Measurements from ENCODE around the gene SCAANT1. TPM values are rescaled to one million over a fixed set of nuclear protein-coding genes. Genes with fewer than 3 reads are reported as not detected.

SCAANT1 gene
- polyA plus RNA-seq, 3 donors, result not detected

DNA sequence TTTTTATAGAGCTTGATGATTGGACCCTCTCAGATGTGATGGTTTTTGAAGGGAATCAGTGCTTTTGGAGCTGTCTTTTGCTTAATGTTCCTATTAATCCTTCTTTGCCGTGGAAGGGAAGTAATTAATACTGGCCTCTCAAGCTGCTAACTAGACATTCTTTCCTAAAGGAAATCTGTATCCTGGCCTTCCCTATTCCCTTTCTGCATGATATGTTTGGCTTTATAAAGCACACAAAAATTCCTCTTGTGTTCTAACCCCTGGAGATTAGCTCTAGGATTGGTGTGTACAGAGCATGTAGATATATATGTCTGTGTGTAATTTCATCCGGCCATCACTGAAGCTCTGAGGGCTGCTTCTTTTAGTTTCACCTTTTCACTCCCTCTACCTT lies 41.6 kb downstream of the SCAANT1 start:
- peaks cover 15 to 22% of the 10 kb centered on the region in 2 donors for H3K36me3 Mint-ChIP-seq
- no peak overlapping the region for H2AFZ ChIP-seq (ENCODE audit: insufficient read depth, low read depth, low read length, poor library complexity, severe bottlenecking)
- no peak overlapping the region for H3K4me3 ChIP-seq (replicated peaks in 1 of 3; ENCODE audit: low read depth in 2 of 3, low read length in 3 of 3)
- no peak for DNase-seq
- no peaks in the 10 kb centered on the region for H3K27me3 Mint-ChIP-seq (ENCODE audit: low read depth in 3 of 3)
- no peaks in the 10 kb centered on the region for H3K9me3 ChIP-seq (replicated peaks in 1 of 2; ENCODE audit: control insufficient read depth in 1 of 2, insufficient read depth in 1 of 2, low read length in 2 of 2)
- intact Hi-C loops (cut with micrococcal nuclease), result no loop called here
- H3K79me2 ChIP-seq (ENCODE audit: insufficient read depth, low read length), result peaks cover 99% of the 10 kb centered on the region
- H3K9me3 Mint-ChIP-seq, result no peaks in the 10 kb centered on the region
- H3K4me2 ChIP-seq (replicated peaks; ENCODE audit: extremely low read depth, low read length, poor library complexity, severe bottlenecking), result no peak overlapping the region
- H4K20me1 ChIP-seq (ENCODE audit: insufficient read depth, low read length), result peaks cover 84% of the 10 kb centered on the region
- peaks cover 0 to 13% of the 10 kb centered on the region in 2 donors for H3K36me3 ChIP-seq (replicated peaks in 1 of 2; ENCODE audit: control insufficient read depth in 1 of 2, insufficient read depth in 2 of 2, low read length in 2 of 2)
- no peaks in the 10 kb centered on the region for H3K27me3 ChIP-seq (ENCODE audit: control insufficient read depth in 2 of 2, insufficient read depth in 2 of 2, low read length in 2 of 2)
- no peak for TF ChIP-seq CTCF (IDR thresholded peaks at IDR 0.05)
- peaks cover 7 to 9% of the 10 kb centered on the region in 2 donors for H3K4me1 ChIP-seq (ENCODE audit: control insufficient read depth in 1 of 2, insufficient read depth in 2 of 2, low read length in 2 of 2)
- no peak overlapping the region for H3K27ac Mint-ChIP-seq
- H3K9ac ChIP-seq (ENCODE audit: insufficient read depth, low read length, poor library complexity, severe bottlenecking), result no peak overlapping the region
- H3K27ac ChIP-seq (ENCODE audit: low read depth in 1 of 2, low read length in 2 of 2), result peak overlapping the region in 1 of 2 donors; percentile 35
- no CpG with 5 or more reads among the region's 2 CpGs for WGBS (ENCODE audit: insufficient coverage)
- H3K4me1 Mint-ChIP-seq, result peaks cover 30% of the 10 kb centered on the region
- H3K4me3 Mint-ChIP-seq, result no peak overlapping the region

- H3K27me3 ChIP-seq (ENCODE audit: control insufficient read depth in 2 of 2, insufficient read depth in 2 of 2, low read length in 2 of 2), result no peaks in the 10 kb centered on the region
- no peak overlapping the region for H3K9ac ChIP-seq (ENCODE audit: insufficient read depth, low read length, poor library complexity, severe bottlenecking)
- no peaks in the 10 kb centered on the region for H3K9me3 ChIP-seq (replicated peaks in 1 of 2; ENCODE audit: control insufficient read depth in 1 of 2, insufficient read depth in 1 of 2, low read length in 2 of 2)
- H3K4me1 ChIP-seq (ENCODE audit: control insufficient read depth in 1 of 2, insufficient read depth in 2 of 2, low read length in 2 of 2), result peaks cover 11 to 12% of the 10 kb centered on the region in 2 donors
- H3K27me3 Mint-ChIP-seq (ENCODE audit: low read depth in 3 of 3), result no peaks in the 10 kb centered on the region
- H4K20me1 ChIP-seq (ENCODE audit: insufficient read depth, low read length), result peaks cover 79% of the 10 kb centered on the region
- no peak overlapping the region for H2AFZ ChIP-seq (ENCODE audit: insufficient read depth, low read depth, low read length, poor library complexity, severe bottlenecking)
- DNase-seq, result no peak
- peaks cover 0 to 13% of the 10 kb centered on the region in 2 donors for H3K36me3 ChIP-seq (replicated peaks in 1 of 2; ENCODE audit: control insufficient read depth in 1 of 2, insufficient read depth in 2 of 2, low read length in 2 of 2)
- H3K4me1 Mint-ChIP-seq, result peaks cover 32% of the 10 kb centered on the region
- no CpG with 5 or more reads among the region's 3 CpGs for WGBS (ENCODE audit: insufficient coverage)
- H3K4me2 ChIP-seq (replicated peaks; ENCODE audit: extremely low read depth, low read length, poor library complexity, severe bottlenecking), result no peak overlapping the region
- no peak overlapping the region for H3K27ac Mint-ChIP-seq
- intact Hi-C loops (cut with micrococcal nuclease), result loop anchor here in 1 of 2 donors (10.0 kb wide), 1 partner anchor 125 kb away; no protein-coding TSS in a partner anchor
- H3K4me3 ChIP-seq (replicated peaks in 1 of 3; ENCODE audit: low read depth in 2 of 3, low read length in 3 of 3), result no peak overlapping the region
- no peaks in the 10 kb centered on the region for H3K9me3 Mint-ChIP-seq
- H3K79me2 ChIP-seq (ENCODE audit: insufficient read depth, low read length), result peaks cover 99% of the 10 kb centered on the region
- peak overlapping the region in 1 of 2 donors; percentile 35 for H3K27ac ChIP-seq (ENCODE audit: low read depth in 1 of 2, low read length in 2 of 2)
- peaks cover 15 to 20% of the 10 kb centered on the region in 2 donors for H3K36me3 Mint-ChIP-seq
- no peak overlapping the region for H3K4me3 Mint-ChIP-seq
- TF ChIP-seq CTCF (IDR thresholded peaks at IDR 0.05), result no peak
These were observed 42.1 kb downstream of the SCAANT1 start for GRCh38 chr3:63869940-63870614.
